ENCODE measurements around the gene POTEF. TPM values are rescaled to one million over a fixed set of nuclear protein-coding genes. Genes with fewer than 3 reads are reported as not detected.
"Not testable (repeated sequence)": the region's sequence is repeated elsewhere in the genome, so short reads cannot be mapped to it uniquely, and the experiment has no call there.

POTEF gene
- total RNA-seq, 2 donors from 2014 or later = not detected

DNA sequence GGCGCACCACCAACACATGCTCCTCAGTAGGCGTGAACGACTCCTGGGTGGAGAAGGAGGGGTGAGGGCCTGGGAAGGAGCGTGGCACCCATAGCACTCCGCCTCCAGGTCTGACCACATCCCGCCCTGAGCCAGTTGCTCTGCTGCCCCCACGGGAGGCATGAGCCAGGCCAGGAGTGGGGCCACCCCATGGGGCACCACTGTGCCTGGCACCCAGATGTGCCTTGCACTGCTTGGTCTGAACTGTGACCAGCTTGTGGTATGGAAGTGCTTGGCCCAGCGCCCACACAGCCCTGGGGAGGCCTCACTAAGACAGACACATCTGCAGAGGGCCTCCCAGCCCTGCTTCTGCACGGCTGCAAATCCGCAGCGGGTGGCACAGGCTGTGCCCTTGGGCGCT, 28.3 kb upstream of the POTEF start:
- H3K27ac Mint-ChIP-seq = peak overlapping the region; percentile 43
- H3K9me3 ChIP-seq (ENCODE audit: control insufficient read depth, low read length, poor library complexity, severe bottlenecking); DNase-seq; H3K27me3 Mint-ChIP-seq; H3K36me3 Mint-ChIP-seq (ENCODE audit: low read depth); H3K4me3 Mint-ChIP-seq; H3K4me1 Mint-ChIP-seq: not testable (repeated sequence)
- peak; percentile 18 for ATAC-seq

DNA sequence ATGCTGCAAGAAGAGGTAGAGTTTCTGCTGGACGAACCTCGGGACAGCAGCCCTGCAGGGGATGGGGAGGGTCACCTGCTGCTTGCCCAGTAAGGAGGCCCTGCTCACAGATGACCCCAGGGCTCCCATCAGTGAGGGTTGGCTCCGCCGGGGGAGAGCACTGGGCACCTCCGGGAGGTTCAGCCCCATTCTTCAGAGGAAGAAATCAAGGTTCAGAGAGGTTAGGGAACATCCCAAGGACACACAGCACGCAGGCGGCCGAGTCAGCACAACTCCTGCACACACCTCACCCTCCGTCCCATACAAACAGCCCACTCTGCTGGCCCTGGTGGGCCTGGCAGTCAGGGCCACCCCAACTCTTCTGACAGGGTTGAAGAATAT, 27.6 kb upstream of the POTEF start:
- Mint-ChIP-seq H3K27me3 (no peaks in the 10 kb centered on the region), H3K4me1 (peaks cover 4% of the 10 kb centered on the region), H3K27ac (no peak overlapping the region), H3K36me3 (ENCODE audit: low read depth) (peaks cover 2% of the 10 kb centered on the region), H3K4me3 (no peak overlapping the region)
- DNase-seq (no peak), ATAC-seq (no peak)
- H3K9me3 ChIP-seq (ENCODE audit: control insufficient read depth, low read length, poor library complexity, severe bottlenecking) = no peaks in the 10 kb centered on the region

DNA sequence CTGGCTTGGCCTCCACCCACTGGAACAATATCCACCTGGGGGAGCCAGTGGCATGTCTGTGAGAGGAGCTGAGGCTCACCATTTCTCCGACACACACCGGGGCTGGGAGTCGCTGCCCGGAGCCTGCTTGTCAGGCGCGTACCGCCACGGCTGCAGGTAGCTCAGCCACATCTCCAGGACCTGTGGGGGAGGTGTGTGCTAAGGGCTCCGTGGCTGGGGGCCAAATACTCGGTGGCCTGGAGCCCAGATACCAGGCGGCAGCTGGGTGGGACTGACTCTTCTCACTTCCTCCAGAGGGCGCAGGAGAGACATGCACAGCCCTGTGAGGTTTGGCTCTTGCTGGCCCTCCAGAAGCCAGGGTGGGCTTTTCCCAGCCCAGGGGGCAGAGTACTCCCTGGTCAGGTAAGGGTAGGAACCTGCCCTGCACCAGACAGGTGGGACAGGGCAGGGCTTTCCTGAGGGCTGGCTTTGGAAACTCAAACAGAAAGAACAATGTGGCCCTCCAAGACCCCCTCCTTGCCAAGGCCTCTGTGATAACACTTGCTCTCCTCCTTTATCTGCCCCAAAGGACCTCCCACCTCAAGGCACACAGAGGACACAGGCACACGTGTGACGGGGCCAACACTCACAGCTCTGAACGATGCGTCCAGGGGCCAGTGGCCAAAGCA, 27.1 kb upstream of the POTEF start:
- not testable (repeated sequence) for H3K36me3 Mint-ChIP-seq (ENCODE audit: low read depth); H3K9me3 ChIP-seq (ENCODE audit: control insufficient read depth, low read length, poor library complexity, severe bottlenecking); H3K4me3 Mint-ChIP-seq; DNase-seq; H3K27me3 Mint-ChIP-seq; H3K4me1 Mint-ChIP-seq
- H3K27ac Mint-ChIP-seq = peak overlapping the region; percentile 4
- ATAC-seq = peak; percentile 13

DNA sequence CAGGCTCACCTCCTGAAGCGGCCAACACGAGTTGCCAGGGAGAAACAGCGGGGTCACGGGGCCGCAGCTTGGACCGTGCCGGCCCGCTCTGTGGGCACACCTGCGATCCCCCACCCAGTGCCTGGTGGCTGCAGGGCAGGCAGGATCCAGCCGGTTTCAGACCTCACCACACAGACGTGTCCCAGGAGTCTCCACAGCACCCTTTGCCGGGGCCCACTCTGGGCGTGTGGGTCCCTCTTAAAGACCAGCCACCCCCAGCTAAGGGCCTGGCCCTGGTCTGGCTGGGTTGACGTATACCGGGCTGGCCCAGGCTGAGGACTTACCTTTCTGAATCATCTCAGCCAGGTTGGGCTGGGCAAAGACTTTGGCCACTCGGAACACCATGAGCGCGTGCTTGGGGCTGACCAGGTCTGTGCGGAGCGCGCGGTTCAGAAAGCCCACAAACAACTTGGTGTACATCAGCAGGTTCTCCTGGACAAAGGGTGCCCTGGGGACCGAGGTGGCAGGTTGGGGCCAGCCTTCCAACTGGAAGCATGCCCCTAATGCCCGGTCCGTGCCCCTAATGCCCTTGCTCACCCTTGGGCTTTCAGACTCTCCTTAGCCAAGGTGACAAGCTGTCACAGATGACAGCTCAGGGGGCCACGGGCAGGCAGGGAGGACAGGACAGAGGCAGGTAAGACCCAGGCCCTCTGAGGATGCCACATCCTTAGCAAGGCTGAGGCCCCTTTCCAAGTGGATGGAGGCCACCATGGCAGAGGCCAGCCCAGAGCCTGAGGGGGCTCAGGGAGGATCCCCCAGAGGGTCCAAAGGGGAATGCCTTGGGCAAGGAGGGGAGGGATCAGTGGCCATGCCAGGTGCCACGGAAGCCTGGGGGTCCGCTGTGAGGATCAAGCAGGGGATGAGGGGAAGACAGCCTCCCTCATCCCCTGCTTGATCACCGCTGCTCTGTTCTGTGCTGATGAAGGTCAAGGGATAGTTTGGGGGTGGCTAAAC, 26.0 kb upstream of the POTEF start:
- DNase-seq (no peak), ATAC-seq (no peak)
- Mint-ChIP-seq H3K4me3 (no peak overlapping the region), H3K27me3 (no peaks in the 10 kb centered on the region), H3K4me1 (peaks cover 4% of the 10 kb centered on the region), H3K27ac (peak overlapping the region; percentile 67), H3K36me3 (ENCODE audit: low read depth) (no peaks in the 10 kb centered on the region)
- H3K9me3 ChIP-seq (ENCODE audit: control insufficient read depth, low read length, poor library complexity, severe bottlenecking) = no peaks in the 10 kb centered on the region

DNA sequence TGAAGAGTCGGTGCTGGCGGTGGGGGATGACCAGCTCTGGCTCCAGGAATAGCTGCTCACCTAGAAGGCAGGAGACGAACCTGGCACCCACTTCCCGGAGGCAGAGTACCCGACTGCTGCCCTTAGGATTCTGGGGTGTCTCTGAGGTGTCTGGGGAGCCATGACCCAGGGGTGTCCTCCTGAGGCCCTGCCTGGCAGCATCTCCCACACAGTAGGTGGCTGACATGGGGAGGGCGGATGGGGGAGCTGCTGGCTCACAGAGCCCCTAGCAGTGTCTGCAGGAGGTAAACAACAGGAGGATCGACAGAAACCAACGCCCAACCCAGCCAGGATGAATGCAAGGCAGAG, 25.4 kb upstream of the POTEF start:
- H3K9me3 ChIP-seq (ENCODE audit: control insufficient read depth, low read length, poor library complexity, severe bottlenecking); H3K27me3 Mint-ChIP-seq; ATAC-seq; H3K36me3 Mint-ChIP-seq (ENCODE audit: low read depth); H3K27ac Mint-ChIP-seq; H3K4me1 Mint-ChIP-seq; DNase-seq; H3K4me3 Mint-ChIP-seq: not testable (repeated sequence)

DNA sequence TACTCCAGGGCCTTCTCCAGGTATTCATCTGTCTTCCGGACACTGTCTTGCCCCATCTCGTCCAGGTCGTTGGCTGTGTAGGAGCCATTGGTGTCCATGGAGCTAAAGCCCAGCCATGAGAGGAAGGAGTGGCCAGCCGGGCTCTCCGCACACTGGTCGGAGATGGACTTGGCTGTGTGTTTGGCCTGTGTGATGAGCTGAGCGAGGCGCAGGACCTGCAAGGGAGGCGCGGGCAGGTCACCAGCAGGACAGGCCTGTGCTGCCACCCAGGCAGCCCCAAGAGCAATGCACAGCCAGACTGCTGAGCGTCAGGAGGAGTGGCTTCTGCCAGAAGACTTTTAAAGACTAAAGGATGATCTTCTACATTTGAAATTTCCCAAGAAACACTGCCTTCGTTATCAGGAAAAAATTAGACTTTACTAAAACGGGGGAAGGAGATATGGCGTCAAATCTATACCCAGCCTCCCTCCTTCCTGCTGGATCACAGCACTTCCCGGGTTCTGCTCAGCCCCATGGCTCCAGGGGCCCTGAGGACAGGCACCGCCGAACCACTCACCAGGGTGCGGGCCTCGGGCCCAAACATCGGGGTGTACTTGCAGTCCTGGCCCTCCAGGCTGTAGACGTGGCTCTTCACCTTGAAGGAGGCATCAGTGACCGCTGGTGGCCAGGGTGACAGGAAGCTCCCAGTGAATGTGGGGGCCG, 24.9 kb upstream of the POTEF start:
- H3K27ac Mint-ChIP-seq; DNase-seq; ATAC-seq; H3K27me3 Mint-ChIP-seq; H3K4me1 Mint-ChIP-seq; H3K36me3 Mint-ChIP-seq (ENCODE audit: low read depth); H3K9me3 ChIP-seq (ENCODE audit: control insufficient read depth, low read length, poor library complexity, severe bottlenecking); H3K4me3 Mint-ChIP-seq: not testable (repeated sequence)

DNA sequence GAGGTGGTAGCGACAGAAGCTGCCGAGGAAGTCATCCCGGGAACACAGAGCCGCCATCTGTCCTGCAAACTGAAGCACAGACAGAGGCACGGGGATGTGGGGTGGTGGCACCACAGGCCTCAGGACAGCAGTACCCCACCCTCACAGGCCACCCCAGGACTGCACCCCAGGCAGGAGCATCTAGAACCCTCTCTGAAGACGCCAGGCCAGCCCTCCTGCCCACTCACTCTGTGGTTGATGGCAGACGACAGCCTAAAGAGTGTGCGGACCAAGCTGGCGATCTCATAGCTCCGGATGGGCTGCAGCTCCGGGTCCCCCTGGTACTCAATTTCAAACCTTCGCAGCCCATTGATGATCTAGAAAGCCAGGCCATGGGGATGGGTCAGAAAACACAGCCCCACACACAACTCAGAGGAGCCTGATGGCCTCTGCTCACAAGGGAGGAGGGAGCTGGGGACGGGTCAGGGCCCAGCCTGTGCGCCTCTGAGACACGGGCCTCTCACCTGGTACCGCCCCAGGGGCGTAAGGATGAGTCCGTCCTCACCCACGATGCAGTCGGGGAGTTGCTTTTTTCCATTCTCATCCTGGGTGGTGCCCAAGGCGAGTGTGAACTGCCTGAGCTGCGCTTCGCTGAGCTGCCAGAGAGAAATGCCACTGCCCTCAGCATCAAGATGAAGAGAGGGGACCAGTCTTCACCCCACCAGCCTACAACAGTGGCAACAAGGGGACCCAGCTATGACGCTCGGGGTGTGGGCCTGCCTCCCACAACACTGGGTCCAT, 24.0 kb upstream of the POTEF start:
- no peaks in the 10 kb centered on the region for H3K27me3 Mint-ChIP-seq
- H3K4me3 Mint-ChIP-seq = no peak overlapping the region
- no peak for ATAC-seq
- H3K27ac Mint-ChIP-seq = no peak overlapping the region
- peaks cover under 1% of the 10 kb centered on the region for H3K4me1 Mint-ChIP-seq
- no peak for DNase-seq
- H3K36me3 Mint-ChIP-seq (ENCODE audit: low read depth) = no peaks in the 10 kb centered on the region
- H3K9me3 ChIP-seq (ENCODE audit: control insufficient read depth, low read length, poor library complexity, severe bottlenecking) = no peaks in the 10 kb centered on the region

DNA sequence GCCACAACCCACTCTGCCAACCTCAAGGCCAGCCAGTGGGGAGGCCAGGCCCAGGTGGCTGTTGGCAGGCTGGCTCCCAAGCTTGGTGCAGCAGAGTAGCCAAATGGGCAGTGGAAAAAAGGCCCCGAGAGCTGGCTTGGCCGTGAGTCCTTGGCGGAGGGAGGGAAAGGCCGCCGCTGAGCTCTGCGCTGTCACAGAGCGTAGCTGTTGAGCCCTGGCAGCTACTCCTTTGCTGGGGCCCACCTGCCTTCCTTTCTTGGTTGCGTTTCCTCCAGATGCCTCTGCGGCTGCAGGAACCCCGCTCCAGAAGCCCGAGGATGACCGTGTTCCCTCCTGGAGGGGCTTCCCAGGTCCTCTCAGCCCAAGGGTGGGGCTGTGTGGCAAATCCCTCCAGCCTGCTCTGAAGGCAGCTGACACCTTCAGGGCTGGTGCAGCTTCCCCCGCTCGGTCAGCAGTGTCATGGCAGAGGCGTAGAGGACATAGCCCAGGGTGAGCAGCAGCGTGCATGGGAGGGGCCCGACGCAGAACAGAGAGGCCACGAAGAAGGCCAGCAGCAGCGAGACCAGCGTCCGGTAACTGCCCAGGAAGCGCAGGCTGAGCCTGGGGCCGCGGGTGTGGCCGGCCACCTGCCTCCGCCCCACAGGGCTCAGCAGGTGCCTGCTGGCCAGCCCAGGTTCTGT, 23.3 kb upstream of the POTEF start:
- not testable (repeated sequence) for H3K9me3 ChIP-seq (ENCODE audit: control insufficient read depth, low read length, poor library complexity, severe bottlenecking); H3K4me3 Mint-ChIP-seq; H3K27ac Mint-ChIP-seq; H3K36me3 Mint-ChIP-seq (ENCODE audit: low read depth); H3K27me3 Mint-ChIP-seq; DNase-seq; H3K4me1 Mint-ChIP-seq; ATAC-seq

DNA sequence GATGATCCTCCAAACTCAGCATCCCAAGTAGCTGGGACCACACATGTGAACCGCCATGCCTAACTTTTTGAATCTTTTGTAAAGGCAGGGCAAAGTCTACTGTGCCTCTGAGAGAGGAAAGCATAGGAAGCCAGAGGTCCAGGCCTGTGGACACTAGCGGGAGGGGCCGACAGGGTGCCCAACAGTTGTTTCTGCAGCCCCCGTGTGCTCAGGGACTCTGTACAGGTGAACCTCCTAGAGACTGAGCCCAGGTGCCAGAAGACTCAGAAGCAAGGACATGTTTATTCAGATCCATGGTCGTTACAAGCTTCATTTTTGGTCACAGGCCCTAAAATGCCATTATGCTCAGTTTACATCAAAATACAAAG, 22.1 kb upstream of the POTEF start:
- not testable (repeated sequence) for H3K4me3 Mint-ChIP-seq; H3K4me1 Mint-ChIP-seq; H3K27me3 Mint-ChIP-seq; ATAC-seq; DNase-seq; H3K9me3 ChIP-seq (ENCODE audit: control insufficient read depth, low read length, poor library complexity, severe bottlenecking); H3K36me3 Mint-ChIP-seq (ENCODE audit: low read depth); H3K27ac Mint-ChIP-seq

DNA sequence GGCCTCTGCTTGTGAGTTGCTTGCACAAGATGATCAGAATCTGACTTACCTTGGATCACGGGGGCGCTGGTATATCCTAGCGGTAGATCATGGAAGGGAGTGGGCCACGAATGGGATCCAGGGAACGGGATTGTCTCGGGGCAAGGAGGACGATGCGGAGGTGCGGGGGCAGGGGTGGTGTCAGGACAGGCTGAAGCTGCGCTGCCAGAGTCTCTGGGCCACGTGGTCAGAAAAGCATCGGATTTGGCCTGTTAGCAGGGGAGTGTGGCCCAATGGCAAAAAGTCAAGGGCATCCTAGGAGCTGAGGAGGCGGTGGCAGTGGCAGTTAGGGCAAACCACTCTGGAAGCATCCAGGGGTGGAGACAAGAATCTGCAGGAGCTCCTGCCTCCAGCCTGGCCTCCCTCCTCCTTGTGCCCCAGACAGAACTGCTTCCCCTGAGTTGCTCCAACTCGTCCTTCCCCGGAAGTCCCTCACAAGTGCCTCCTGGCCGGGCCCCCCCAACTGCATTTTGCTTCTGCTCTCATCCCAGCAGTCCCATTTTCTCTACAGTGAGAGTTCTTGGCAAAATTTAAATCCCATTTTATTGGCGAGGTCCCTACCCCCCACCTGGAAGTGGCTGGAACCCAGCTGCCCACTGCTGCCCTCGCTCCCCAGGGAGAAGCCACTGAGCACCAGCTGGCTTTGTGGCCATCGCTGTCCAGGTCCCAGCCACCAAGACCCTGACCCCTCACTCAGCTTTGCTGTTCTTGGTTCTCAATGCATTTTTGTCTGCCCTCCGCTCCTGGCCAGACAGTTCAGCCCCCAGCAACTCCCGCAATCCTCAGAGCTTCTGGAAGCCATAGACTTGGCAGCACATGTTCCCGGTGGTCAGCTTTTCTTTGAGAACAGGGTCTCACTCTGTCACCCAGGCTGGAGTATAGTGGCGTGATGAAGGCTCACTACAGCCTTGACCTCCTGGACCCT, 21.4 kb upstream of the POTEF start:
- H3K4me1 Mint-ChIP-seq = peaks cover 5% of the 10 kb centered on the region
- no peaks in the 10 kb centered on the region for H3K9me3 ChIP-seq (ENCODE audit: control insufficient read depth, low read length, poor library complexity, severe bottlenecking)
- no peak overlapping the region for H3K27ac Mint-ChIP-seq
- no peaks in the 10 kb centered on the region for H3K36me3 Mint-ChIP-seq (ENCODE audit: low read depth)
- ATAC-seq (no peak), DNase-seq (no peak)
- peaks cover 8% of the 10 kb centered on the region for H3K27me3 Mint-ChIP-seq
- H3K4me3 Mint-ChIP-seq = peak overlapping the region; percentile 52

DNA sequence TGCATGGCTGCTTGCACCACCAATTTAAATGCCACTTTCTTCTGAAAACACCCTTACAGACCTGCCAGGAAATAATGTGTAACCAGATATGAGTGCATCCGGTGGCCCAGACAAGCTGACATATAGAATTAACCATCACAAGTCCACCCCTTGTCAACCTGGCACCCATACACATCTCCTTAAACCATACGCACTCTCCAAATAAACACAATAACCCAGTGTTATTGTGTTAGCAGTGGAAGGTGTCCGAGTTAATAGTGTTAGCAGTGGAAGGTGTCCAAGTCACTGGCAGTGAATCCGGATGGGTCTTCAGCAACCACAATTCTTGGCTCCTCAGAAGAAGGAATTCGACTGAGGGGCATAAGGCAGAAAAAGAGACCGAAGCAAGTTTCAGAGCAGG, 19.5 kb upstream of the POTEF start:
- DNase-seq; H3K9me3 ChIP-seq (ENCODE audit: control insufficient read depth, low read length, poor library complexity, severe bottlenecking); H3K4me3 Mint-ChIP-seq; H3K27ac Mint-ChIP-seq; H3K27me3 Mint-ChIP-seq; H3K4me1 Mint-ChIP-seq; ATAC-seq; H3K36me3 Mint-ChIP-seq (ENCODE audit: low read depth): not testable (repeated sequence)

DNA sequence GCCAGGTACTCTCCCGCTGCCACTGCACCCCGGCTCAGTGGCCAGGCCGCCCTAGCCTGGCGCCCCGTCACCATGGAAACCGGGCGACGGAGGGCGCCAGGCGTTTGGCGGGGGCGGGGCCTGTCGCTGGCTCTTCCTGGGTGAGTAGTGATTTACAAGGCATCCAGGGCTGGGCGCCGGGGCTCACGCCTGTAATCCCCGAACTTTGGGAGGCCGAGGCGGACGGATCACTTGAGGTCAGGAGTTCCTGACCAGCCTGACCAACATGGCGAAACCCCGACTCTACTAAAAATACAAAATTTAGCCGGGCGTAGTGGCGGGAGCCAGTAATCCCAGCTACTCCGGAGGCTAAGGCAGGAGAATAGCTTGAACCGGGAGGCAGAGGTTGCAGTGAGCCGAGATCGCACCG, 16.0 kb upstream of the POTEF start, which contains the start of gene CCDC74B:
Gene CCDC74B, minus strand, starts transcription at position 107 of the 409 bp plus-strand sequence. CDS start 116 bp downstream, outside the sequence.
- DNase-seq = peak; percentile 46 to 51 (median 46)
- ATAC-seq = peak; percentile 89
- peaks cover 13% of the 10 kb centered on the region for H3K4me1 Mint-ChIP-seq
- not testable (repeated sequence) for H3K27ac Mint-ChIP-seq; H3K9me3 ChIP-seq (ENCODE audit: control insufficient read depth, low read length, poor library complexity, severe bottlenecking); H3K27me3 Mint-ChIP-seq; H3K36me3 Mint-ChIP-seq (ENCODE audit: low read depth)
- peak within 1 kb of the TSS; percentile 89 for H3K4me3 Mint-ChIP-seq
